ENCODE data around the gene FFAR4.

Gene FFAR4

GRCh38 chr10:93572606-93573005, 6.1 kb downstream of the FFAR4 start:
- DNase-seq (ENCODE audit: low spot score), result no peak

GRCh38 chr10:93573051-93573909, 6.8 kb downstream of the FFAR4 start:
- DNase-seq (ENCODE audit: low spot score), result no peak

DNA sequence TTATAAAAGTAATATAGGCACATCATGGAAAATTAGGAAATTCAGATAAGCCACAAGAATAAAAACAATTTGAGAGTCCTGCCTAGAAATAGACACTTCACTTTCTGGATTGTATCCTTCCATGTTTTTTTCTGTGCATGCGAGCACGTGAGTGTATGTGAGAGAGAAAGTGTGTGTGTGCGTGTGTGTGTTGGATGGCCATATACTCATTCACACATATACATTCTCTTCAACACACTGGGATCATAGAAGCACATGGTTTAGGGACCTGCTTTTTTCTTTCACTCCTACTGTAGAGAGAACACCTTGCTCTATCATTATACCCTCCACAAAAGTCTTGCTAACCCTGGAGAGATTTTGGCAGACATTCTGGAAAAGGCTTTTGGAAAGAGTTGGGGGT, 7.5 kb downstream of the FFAR4 start:
- DNase-seq (ENCODE audit: low spot score), result no peak

DNA sequence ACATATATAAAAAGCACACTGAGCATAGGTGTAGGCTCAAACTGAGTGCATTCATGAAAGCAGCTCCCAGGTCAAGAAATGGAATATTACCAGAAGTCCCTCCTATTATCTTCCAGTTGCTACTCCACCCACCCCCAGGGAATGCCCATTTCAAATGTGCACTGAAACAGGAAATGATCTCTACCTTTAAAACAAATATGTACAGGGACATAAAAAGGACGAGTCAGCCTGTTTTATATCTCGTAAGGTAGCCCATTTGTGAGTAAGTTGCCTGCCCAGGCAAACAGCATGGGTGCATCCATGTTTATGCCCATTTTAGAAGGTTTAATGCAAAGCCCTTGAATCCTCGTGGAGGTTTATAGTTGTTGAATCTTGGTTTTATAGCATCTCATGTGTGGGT, 10.4 kb downstream of the FFAR4 start:
- no peak for DNase-seq (ENCODE audit: low spot score)

DNA sequence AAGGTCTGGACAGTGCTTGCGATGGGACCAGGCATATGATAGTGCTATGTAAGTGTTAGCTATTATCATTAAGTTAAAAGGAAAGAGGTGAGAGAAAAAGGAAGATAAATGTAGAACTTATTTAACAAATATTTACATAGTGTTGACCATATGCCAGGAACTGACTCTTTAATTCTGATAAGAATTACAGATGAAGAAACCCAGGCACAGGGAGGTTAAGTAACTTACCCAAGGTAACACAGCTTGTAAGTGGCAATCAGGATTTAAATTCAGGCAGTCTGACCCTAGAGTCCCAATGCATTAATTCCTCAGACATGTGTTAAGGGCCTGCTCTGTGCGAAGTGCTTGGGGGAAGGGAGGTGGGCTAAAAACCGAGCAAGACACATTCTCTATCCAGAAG, 11.1 kb downstream of the FFAR4 start:
- no peak for DNase-seq (ENCODE audit: low spot score)

DNA sequence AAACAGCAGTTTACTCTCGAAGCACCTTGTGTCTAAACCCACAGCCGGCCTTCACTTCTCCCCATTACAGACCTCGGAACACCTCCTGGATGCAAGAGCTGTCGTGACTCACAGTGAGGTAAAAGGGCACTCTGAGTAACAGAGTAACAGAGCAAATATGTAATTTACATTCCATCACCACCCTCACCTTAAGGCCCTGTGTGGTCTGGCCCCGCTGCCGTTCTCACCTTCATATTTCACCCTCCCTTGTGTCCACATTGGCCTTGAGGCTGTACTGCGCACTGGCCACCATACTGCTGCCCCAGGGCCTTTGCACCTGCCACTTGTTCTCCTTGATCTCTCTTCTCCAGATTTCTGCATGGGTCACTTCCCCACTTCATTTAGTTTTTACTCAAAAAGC, 12.6 kb downstream of the FFAR4 start:
- DNase-seq (ENCODE audit: low spot score), result peak; percentile 8

DNA sequence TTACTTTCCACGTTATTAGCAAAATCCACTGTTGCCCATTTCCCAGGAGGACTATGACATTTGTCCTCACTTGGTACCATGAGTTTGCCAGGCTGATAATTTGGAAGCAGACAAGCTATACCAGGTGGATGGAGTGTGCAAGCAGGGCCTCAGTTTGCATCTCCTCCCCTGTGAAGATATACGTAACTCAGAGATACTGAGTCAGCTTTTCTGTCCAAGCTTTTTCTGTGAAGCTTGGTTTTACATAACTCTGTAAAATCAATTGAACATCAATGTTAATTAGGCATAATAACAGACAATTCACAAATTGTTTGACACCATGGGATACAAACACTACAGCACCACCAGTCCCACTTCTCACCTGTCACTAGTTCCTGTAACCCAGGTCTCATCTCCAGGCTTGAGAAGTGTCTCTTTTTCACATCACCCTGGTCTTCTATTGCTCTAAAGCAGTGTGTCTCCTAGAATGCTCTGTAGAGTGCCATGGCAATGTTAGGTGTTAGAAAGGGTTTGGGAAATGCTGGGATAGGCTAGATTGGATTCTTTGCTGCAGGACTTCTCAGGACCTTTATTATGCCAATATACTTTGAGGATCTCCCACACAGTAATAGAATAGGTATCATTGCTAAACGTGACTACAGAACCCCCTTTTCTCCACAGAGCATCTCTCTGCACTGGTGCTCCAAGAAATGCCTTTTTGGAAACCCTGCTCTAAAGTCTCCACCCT, 13.7 kb downstream of the FFAR4 start:
- DNase-seq (ENCODE audit: low spot score), result no peak

- no peak for DNase-seq (ENCODE audit: low spot score)
These were observed 14.4 kb downstream of the FFAR4 start for GRCh38 chr10:93580828-93581227.

DNA sequence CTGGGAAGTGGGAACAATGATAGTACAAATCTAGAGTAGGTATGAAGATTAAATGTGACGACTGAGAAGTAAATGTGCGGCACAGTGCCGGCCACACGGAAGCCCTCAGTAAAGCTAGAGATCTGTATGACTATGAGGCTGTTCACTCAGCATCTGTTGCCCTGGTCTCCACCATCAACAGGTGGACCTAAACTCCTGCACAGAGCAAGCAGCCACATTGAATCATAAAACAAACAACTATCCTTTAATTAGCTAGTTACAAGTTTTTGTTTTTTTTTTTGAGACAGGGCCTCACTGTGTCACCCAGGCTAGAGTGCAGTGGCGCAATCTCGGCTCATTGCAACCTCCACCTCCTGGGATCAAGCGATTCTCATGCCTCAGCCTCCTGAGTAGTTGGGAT, 18.0 kb downstream of the FFAR4 start:
- no peak for DNase-seq (ENCODE audit: low spot score)

DNA sequence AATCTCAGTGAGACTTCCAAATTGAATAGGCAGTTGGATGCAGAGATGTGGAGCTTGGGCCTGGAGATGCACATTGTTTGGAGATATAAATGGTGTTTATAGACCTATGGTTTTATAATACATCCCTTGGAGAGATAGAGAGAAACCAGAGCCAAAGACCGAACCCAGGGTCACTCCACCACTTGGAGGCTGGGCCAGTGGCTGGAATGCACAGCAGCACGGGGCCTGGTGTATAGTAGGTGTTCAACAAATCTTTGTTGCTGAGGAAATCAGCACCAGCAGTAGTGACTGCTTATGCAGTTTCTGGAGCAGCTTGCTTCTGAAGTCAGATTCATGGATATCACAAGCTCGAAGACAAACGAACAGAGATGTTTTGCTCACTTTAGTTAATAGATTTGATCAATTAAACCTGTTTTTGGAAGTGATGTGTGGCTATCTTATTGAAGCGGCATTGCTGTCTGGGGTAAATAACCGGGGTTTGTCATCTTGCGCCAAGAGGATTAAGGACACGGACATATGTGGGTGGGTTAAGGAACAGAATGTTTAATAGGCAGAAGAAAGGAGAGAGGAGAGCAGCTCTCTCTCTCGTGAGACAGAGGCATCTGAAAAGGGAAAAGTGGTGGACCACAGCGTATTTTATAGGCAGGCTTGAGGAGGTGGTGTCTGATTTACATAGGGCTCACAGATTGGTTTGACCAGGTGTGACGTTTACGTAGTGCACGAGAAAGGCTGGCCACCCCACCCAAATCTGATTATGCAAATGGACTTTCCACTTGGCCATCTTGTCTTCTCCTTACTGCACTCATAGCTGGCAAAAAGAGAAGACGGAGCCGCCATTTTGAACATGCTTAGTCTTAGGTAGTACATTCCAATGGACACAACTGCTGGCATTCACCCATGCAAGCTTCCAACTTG, 23.4 kb downstream of the FFAR4 start:
- DNase-seq (ENCODE audit: low spot score), result no peak

DNA sequence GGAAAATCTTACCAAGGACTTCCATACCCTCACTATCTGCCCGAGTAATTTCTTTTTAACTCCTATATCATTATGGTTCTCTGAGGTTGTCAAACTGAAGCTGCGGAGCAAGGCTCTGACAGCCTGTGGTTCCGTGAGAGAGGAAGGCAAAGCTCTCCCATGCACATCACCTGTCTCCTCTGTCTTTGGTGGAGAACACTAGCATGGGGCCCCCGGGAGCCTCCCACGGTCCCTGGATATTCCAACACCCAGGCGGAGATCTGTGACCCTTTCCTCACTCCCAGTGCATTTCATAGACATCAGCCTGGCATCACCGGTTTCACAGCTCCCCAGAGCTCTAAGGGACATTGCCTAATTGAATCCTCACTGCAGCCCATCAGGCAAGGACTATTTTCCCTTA, 24.2 kb downstream of the FFAR4 start:
- no peak for DNase-seq (ENCODE audit: low spot score)

- DNase-seq (ENCODE audit: low spot score), result no peak
These were observed 24.8 kb downstream of the FFAR4 start for GRCh38 chr10:93591065-93591808.

DNA sequence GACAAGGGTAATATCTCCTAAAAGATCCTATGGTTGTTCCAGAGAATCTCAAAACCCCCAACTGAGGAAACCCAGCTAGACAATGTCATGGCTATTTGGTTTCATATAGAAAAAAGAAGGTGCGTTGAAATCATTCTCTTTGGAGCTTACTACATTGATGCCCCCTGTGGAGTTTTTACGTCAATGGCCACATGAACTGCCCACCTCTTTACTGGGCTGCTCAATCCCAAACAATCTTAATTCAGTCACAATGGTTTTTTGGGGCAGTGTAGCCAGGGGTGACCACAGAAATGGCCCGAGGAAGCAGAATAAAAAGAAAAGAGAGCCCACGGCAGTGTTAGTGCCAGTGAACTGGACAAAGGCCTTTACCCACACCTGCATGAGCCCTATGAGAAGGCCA, 26.8 kb downstream of the FFAR4 start:
- DNase-seq (ENCODE audit: low spot score), result no peak

DNA sequence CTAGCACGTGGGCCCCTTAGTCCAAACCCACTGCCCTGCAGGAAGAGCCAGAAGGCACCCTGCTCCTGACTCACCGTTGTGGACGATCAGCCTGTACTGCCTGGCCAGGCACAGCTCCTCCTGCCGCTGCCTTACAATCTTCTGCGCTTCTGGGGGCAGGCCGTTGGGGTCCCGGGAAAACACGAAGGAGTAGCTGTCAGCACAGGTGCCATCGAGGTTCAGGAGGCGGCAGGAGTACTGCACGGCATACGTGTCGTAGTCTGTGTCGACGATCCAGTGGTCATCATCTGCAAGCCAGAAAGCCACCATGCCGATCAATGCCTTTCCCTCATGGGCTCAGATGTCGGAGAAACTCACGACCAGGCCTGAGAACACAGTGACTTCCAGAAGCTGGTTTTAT, 27.3 kb downstream of the FFAR4 start:
- DNase-seq (ENCODE audit: low spot score), result no peak

- DNase-seq (ENCODE audit: low spot score), result no peak
These were observed 28.1 kb downstream of the FFAR4 start for GRCh38 chr10:93594518-93594917.

GRCh38 chr10:93595378-93596161, 29.1 kb downstream of the FFAR4 start:
- no peak for DNase-seq (ENCODE audit: low spot score)

- DNase-seq (ENCODE audit: low spot score), result no peak
These were observed 30.1 kb downstream of the FFAR4 start for GRCh38 chr10:93596539-93596938.

- no peak for DNase-seq (ENCODE audit: low spot score)
These were observed 30.7 kb downstream of the FFAR4 start for GRCh38 chr10:93597075-93597599.

DNA sequence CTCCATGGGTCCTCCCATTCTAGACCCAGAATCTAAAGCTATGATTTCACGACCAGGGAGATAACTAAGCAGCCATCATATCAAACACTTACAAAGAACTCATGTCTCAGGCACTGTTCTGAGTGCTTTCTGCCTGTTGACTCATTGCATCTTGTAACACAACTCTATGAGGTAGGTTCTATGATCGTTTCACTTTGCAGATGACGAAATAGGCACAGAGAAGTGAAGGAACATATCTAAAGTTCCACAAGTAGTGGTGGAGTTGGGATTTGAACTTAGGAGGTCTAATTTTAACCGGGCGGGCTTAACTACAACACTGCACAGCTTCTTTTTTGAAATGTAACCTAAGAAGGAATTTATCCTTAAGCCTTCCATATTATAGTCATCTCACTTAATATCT, 31.7 kb downstream of the FFAR4 start:
- peak; percentile 5 for DNase-seq (ENCODE audit: low spot score)

DNA sequence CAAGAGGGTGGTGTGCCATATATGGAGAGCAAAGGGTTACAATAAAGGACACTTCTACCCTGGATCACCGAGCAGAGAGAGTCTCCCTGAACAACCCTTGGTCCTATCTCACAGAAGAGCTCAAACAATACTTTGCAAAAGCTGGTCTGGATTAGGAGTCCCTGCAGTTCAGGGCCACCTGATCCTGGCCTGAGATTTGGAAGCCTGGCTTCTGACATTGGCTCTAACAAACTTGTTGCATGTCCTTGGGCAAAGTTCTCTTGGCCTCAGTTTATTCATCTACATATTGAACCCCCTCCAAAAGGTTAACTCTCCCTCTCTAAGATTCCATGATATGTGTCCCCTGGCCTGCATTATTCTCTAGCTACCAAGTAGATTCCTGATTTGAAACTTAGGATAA, 32.9 kb downstream of the FFAR4 start:
- DNase-seq (ENCODE audit: low spot score), result no peak

GRCh38 chr10:93599778-93600177, 33.3 kb downstream of the FFAR4 start:
- DNase-seq (ENCODE audit: low spot score), result no peak
